ENCODE measurements around the gene MEIOSIN. TPM values are rescaled to one million over a fixed set of nuclear protein-coding genes. Genes with fewer than 3 reads are reported as not detected.
A peak's percentile ranks its signal among the peaks of the same experiment; 100 is the strongest.

The MEIOSIN gene
- total and polyA plus RNA-seq, 9 of the 15 experiments (the other 6 are each of a cell fraction or from before 2014, with no cell fraction given): 0.06 to 2.0 (median 0.76) TPM

GRCh38 chr19:45780448-45781213 lies 47.4 kb downstream of the MEIOSIN start (continued):
- TF ChIP-seq CTBP1 (IDR thresholded peaks at IDR 0.05; ENCODE audit: borderline replicate concordance) (0 out of 2 replicates have a peak, but pooled peaks have one; percentile 20), ZNF717 (CRISPR knock-in tag; IDR thresholded peaks at IDR 0.05) (no peak), ZNF263 (CRISPR knock-in tag; IDR thresholded peaks at IDR 0.05; ENCODE audit: borderline replicate concordance) (peak; percentile 85), ELK1 (CRISPR knock-in tag; IDR thresholded peaks at IDR 0.05) (no peak), FOXA3 (CRISPR knock-in tag; conservative IDR thresholded peaks at IDR 0.05 in 1 of 2, IDR thresholded peaks at IDR 0.05 in 1 of 2) (peak; percentile 74 to 80), DACH1 (IDR thresholded peaks at IDR 0.05; ENCODE audit: partially characterized antibody) (peak; percentile 6), RCOR1 (IDR thresholded peaks at IDR 0.05; ENCODE audit: borderline replicate concordance in 1 of 2, low read depth in 2 of 2, low read length in 2 of 2) (peak in 1 of 2 experiments; percentile 6; a peak in 1 of 4 replicates), SNIP1 (IDR thresholded peaks at IDR 0.05; ENCODE audit: low read depth) (peak; percentile 72), ZBTB49 (CRISPR knock-in tag; IDR thresholded peaks at IDR 0.05; ENCODE audit: borderline replicate concordance) (no peak), ARID2 (IDR thresholded peaks at IDR 0.05) (no peak), LEF1 (IDR thresholded peaks at IDR 0.05) (no peak), ZNF324 (CRISPR knock-in tag; IDR thresholded peaks at IDR 0.05) (no peak), CTCFL (IDR thresholded peaks at IDR 0.05; ENCODE audit: borderline replicate concordance, insufficient read depth, low read depth, low read length, poor library complexity, severe bottlenecking) (no peak), NR1H2 (CRISPR knock-in tag; IDR thresholded peaks at IDR 0.05) (no peak), GATA2 (CRISPR knock-in tag; IDR thresholded peaks at IDR 0.05) (no peak), SETDB1 (IDR thresholded peaks at IDR 0.05; ENCODE audit: low read length) (no peak), PRDM10 (IDR thresholded peaks at IDR 0.05; ENCODE audit: partially characterized antibody) (peak; percentile 72), COPS2 (conservative IDR thresholded peaks at IDR 0.05) (no peak), BCOR (IDR thresholded peaks at IDR 0.05) (peak; percentile 95)
